ENCODE data around the gene RSPO4. TPM values are rescaled to one million over a fixed set of nuclear protein-coding genes. Genes with fewer than 3 reads are reported as not detected.
A peak's percentile ranks its signal among the peaks of the same experiment; 100 is the strongest.

RSPO4 gene
- total and polyA plus RNA-seq, 9 donors, result 0.04 to 0.47 (median 0.19) TPM; not detected in 1

DNA sequence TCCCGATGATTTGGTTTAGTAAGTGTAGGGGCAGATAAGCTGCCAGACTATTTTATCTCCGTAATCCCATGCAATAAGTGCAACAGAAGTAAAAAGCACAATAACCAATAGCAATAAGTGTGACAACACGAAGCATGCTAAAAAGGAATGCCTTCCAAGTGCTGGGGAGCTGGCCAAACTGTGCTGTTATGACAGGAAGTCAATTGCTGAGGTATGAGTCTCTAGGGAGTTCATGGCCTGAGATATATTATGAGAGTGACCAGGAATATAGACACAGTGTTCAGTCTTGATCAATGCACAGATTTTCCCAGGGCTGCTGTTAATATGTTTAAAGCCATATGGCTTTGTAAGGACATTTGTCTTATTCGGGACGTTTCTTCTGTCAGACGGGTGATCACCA lies 75.4 kb downstream of the RSPO4 start:
- Histone ChIP-seq H3K36me3 (ENCODE audit: control insufficient read depth, insufficient read depth, low read length) (no peaks in the 10 kb centered on the region), H3K27ac (ENCODE audit: low read length) (no peak overlapping the region), H3K27me3 (ENCODE audit: control insufficient read depth, insufficient read depth, low read length) (no peaks in the 10 kb centered on the region), H3K9me3 (replicated peaks; ENCODE audit: control insufficient read depth, low read depth, low read length) (peaks cover 3% of the 10 kb centered on the region), H3K4me1 (ENCODE audit: control insufficient read depth, insufficient read depth, low read length) (no peaks in the 10 kb centered on the region), H3K4me3 (ENCODE audit: low read length) (no peak overlapping the region)
- WGBS (ENCODE audit: insufficient coverage), result 40% methylated on average over 3 of the region's 6 CpGs
- peak; percentile 6 for DNase-seq

GRCh38 chr20:925516-925915 lies 76.6 kb downstream of the RSPO4 start:
- WGBS (ENCODE audit: insufficient coverage), result 89% methylated on average over 5 of the region's 9 CpGs

DNA sequence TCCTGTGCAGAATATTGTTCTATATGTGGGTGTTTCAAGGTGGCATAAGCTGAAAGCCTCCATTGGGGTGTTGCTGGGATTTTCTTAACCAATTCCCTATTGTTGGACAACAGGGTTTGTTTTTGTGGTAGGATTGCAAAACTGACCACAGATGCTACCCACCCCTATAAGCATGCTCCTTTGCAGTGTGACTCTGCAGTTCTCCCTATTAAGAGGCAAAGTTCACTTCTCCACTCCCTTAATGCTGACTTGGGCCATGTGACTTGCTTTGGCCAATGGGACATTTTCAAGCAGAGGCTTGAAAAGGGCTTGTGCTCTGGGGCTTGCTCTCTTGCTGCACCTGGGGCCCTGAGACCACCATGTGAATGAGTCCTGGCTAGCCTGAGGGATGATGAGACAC lies 77.5 kb downstream of the RSPO4 start:
- Histone ChIP-seq H3K4me1 (ENCODE audit: control insufficient read depth, insufficient read depth, low read length) (no peaks in the 10 kb centered on the region), H3K27ac (ENCODE audit: low read length) (no peak overlapping the region), H3K9me3 (replicated peaks; ENCODE audit: control insufficient read depth, low read depth, low read length) (no peaks in the 10 kb centered on the region), H3K4me3 (ENCODE audit: low read length) (no peak overlapping the region), H3K27me3 (ENCODE audit: control insufficient read depth, insufficient read depth, low read length) (no peaks in the 10 kb centered on the region), H3K36me3 (ENCODE audit: control insufficient read depth, insufficient read depth, low read length) (no peaks in the 10 kb centered on the region)
- no peak for DNase-seq

More at GRCh38 chr20:925516-925915, 76.6 kb downstream of the RSPO4 start:
- Histone ChIP-seq H3K36me3 (ENCODE audit: control insufficient read depth, insufficient read depth, low read length) (no peaks in the 10 kb centered on the region), H3K4me3 (ENCODE audit: low read length) (no peak overlapping the region), H3K4me1 (ENCODE audit: control insufficient read depth, insufficient read depth, low read length) (no peaks in the 10 kb centered on the region), H3K27me3 (ENCODE audit: control insufficient read depth, insufficient read depth, low read length) (no peaks in the 10 kb centered on the region), H3K9me3 (replicated peaks; ENCODE audit: control insufficient read depth, low read depth, low read length) (no peaks in the 10 kb centered on the region), H3K27ac (ENCODE audit: low read length) (no peak overlapping the region)
- no peak for DNase-seq

GRCh38 chr20:922781-923180 lies 79.3 kb downstream of the RSPO4 start:
- H3K36me3 ChIP-seq (ENCODE audit: control insufficient read depth, insufficient read depth, low read length), result no peaks in the 10 kb centered on the region
- no peaks in the 10 kb centered on the region for H3K27me3 ChIP-seq (ENCODE audit: control insufficient read depth, insufficient read depth, low read length)
- 33% methylated on average over 1 of the region's 4 CpGs for WGBS (ENCODE audit: insufficient coverage)
- no peaks in the 10 kb centered on the region for H3K9me3 ChIP-seq (replicated peaks; ENCODE audit: control insufficient read depth, low read depth, low read length)
- no peak for DNase-seq
- no peak overlapping the region for H3K27ac ChIP-seq (ENCODE audit: low read length)
- no peak overlapping the region for H3K4me3 ChIP-seq (ENCODE audit: low read length)
- H3K4me1 ChIP-seq (ENCODE audit: control insufficient read depth, insufficient read depth, low read length), result no peaks in the 10 kb centered on the region

GRCh38 chr20:921068-921467 lies 81.0 kb downstream of the RSPO4 start:
- no peaks in the 10 kb centered on the region for H3K27me3 ChIP-seq (ENCODE audit: control insufficient read depth, insufficient read depth, low read length)
- H3K9me3 ChIP-seq (replicated peaks; ENCODE audit: control insufficient read depth, low read depth, low read length), result no peaks in the 10 kb centered on the region
- 64% methylated on average over 1 of the region's 5 CpGs for WGBS (ENCODE audit: insufficient coverage)
- H3K27ac ChIP-seq (ENCODE audit: low read length), result no peak overlapping the region
- no peaks in the 10 kb centered on the region for H3K36me3 ChIP-seq (ENCODE audit: control insufficient read depth, insufficient read depth, low read length)
- no peak for DNase-seq
- H3K4me1 ChIP-seq (ENCODE audit: control insufficient read depth, insufficient read depth, low read length), result peaks cover 6% of the 10 kb centered on the region
- H3K4me3 ChIP-seq (ENCODE audit: low read length), result no peak overlapping the region

- no peak overlapping the region for H3K27ac ChIP-seq (ENCODE audit: low read length)
- no peaks in the 10 kb centered on the region for H3K9me3 ChIP-seq (replicated peaks; ENCODE audit: control insufficient read depth, low read depth, low read length)
- H3K4me1 ChIP-seq (ENCODE audit: control insufficient read depth, insufficient read depth, low read length), result peaks cover 11% of the 10 kb centered on the region
- WGBS (ENCODE audit: insufficient coverage), result no CpG with 5 or more reads among the region's 4 CpGs
- H3K27me3 ChIP-seq (ENCODE audit: control insufficient read depth, insufficient read depth, low read length), result no peaks in the 10 kb centered on the region
- no peak overlapping the region for H3K4me3 ChIP-seq (ENCODE audit: low read length)
- no peaks in the 10 kb centered on the region for H3K36me3 ChIP-seq (ENCODE audit: control insufficient read depth, insufficient read depth, low read length)
- no peak for DNase-seq
Measured at GRCh38 chr20:920311-920710, 81.8 kb downstream of the RSPO4 start.

GRCh38 chr20:919491-919916 lies 82.6 kb downstream of the RSPO4 start:
- H3K36me3 ChIP-seq (ENCODE audit: control insufficient read depth, insufficient read depth, low read length), result no peaks in the 10 kb centered on the region
- H3K4me1 ChIP-seq (ENCODE audit: control insufficient read depth, insufficient read depth, low read length), result peaks cover 11% of the 10 kb centered on the region
- WGBS (ENCODE audit: insufficient coverage), result 64% methylated on average over 5 of the region's 5 CpGs
- no peaks in the 10 kb centered on the region for H3K9me3 ChIP-seq (replicated peaks; ENCODE audit: control insufficient read depth, low read depth, low read length)
- H3K27ac ChIP-seq (ENCODE audit: low read length), result no peak overlapping the region
- H3K27me3 ChIP-seq (ENCODE audit: control insufficient read depth, insufficient read depth, low read length), result no peaks in the 10 kb centered on the region
- DNase-seq, result no peak
- no peak overlapping the region for H3K4me3 ChIP-seq (ENCODE audit: low read length)

GRCh38 chr20:917416-917815 lies 84.7 kb downstream of the RSPO4 start:
- Histone ChIP-seq H3K36me3 (ENCODE audit: control insufficient read depth, insufficient read depth, low read length) (no peaks in the 10 kb centered on the region), H3K4me3 (ENCODE audit: low read length) (no peak overlapping the region), H3K27me3 (ENCODE audit: control insufficient read depth, insufficient read depth, low read length) (no peaks in the 10 kb centered on the region), H3K27ac (ENCODE audit: low read length) (no peak overlapping the region), H3K4me1 (ENCODE audit: control insufficient read depth, insufficient read depth, low read length) (peaks cover 11% of the 10 kb centered on the region), H3K9me3 (replicated peaks; ENCODE audit: control insufficient read depth, low read depth, low read length) (no peaks in the 10 kb centered on the region)
- WGBS (ENCODE audit: insufficient coverage), result no CpG with 5 or more reads among the region's 4 CpGs
- no peak for DNase-seq

DNA sequence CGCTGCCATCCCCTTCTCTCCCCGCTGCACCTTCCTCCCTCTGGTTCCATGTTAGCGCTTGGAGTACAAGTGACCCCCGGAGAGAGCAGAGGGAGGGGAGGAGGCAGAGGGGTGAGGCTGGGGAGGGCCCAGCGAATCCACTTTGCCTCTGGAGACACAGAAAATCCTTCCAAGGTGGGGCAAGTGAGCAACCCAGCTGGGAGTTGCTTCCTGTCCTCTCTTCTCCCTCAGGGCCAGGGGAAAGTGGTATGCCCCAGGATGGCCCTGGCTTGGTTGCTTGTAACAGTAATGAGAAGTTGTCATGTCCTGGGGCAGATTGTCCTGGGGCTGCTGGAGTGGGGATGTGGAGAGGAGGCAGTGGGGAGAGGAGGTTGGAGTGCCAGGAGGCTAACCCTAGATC lies 85.3 kb downstream of the RSPO4 start:
- WGBS (ENCODE audit: insufficient coverage), result no CpG with 5 or more reads among the region's 5 CpGs
- no peak overlapping the region for H3K4me3 ChIP-seq (ENCODE audit: low read length)

DNA sequence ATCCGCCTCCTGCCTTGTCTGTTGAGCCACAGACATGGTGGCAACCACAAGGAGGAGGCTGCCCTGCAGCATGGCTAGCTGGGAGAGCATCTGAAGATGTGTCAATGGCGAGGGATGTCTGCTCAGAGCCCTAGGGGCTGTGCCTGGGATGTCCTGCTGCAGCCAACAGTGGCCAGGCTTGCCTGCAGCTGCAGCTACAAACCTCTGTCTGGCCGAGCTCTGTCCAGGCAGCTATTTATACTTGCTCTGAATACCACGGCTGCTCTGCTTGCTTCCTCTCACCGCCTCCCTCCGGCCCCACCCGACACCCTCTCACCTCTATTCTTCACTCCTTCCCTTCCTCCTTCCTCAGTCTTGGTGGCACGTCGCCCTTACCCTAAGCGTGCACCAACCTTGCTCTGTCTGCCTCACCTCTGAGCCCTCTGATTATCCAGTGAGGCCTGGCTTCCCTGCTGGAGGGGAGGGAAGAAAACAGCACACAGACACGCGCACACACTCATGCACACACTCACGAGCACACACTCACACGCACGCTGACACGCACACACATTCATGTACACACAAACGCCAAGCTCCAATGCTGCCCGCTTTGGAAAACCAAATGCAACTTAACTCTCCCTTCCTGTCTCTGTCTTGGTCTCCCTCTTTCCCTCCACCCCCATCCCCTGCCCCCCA lies 85.8 kb downstream of the RSPO4 start, which contains the start of gene ANGPT4:
ANGPT4 (minus strand) TSS at position 210 of the 675 bp plus-strand sequence; CDS start at position 90, 120 bp downstream.
- Histone ChIP-seq H3K27ac (ENCODE audit: low read length) (no peak within 1 kb of the TSS), H3K27me3 (ENCODE audit: control insufficient read depth, insufficient read depth, low read length) (no peaks in the 10 kb centered on the region), H3K36me3 (ENCODE audit: control insufficient read depth, insufficient read depth, low read length) (no peaks in the 10 kb centered on the region), H3K4me3 (ENCODE audit: low read length) (no peak within 1 kb of the TSS), H3K9me3 (replicated peaks; ENCODE audit: control insufficient read depth, low read depth, low read length) (no peaks in the 10 kb centered on the region), H3K4me1 (ENCODE audit: control insufficient read depth, insufficient read depth, low read length) (peaks cover 21% of the 10 kb centered on the region)
- 18% methylated on average over 12 of the region's 18 CpGs for WGBS (ENCODE audit: insufficient coverage)
- DNase-seq, result peak; percentile 32

More for the DNA sequence above, 85.3 kb downstream of the RSPO4 start:
- H3K27me3 ChIP-seq (ENCODE audit: control insufficient read depth, insufficient read depth, low read length), result no peaks in the 10 kb centered on the region
- no peaks in the 10 kb centered on the region for H3K36me3 ChIP-seq (ENCODE audit: control insufficient read depth, insufficient read depth, low read length)
- DNase-seq, result no peak
- H3K9me3 ChIP-seq (replicated peaks; ENCODE audit: control insufficient read depth, low read depth, low read length), result no peaks in the 10 kb centered on the region
- H3K27ac ChIP-seq (ENCODE audit: low read length), result no peak overlapping the region
- peaks cover 16% of the 10 kb centered on the region for H3K4me1 ChIP-seq (ENCODE audit: control insufficient read depth, insufficient read depth, low read length)

Measured in muscle of leg (tissue), 11 donors.